ENCODE results near the gene GPR180. TPM values are rescaled to one million over a fixed set of nuclear protein-coding genes. Genes with fewer than 3 reads are reported as not detected.

The GPR180 gene
- total RNA-seq = 3.3 and 5.2 TPM in 2 replicates

GRCh38 chr13:94601446-94602431 is at the start of gene GPR180:
TSS of gene GPR180 (plus strand) at chr13:94601857. CDS start at chr13:94601928, 71 bp downstream.

DNA sequence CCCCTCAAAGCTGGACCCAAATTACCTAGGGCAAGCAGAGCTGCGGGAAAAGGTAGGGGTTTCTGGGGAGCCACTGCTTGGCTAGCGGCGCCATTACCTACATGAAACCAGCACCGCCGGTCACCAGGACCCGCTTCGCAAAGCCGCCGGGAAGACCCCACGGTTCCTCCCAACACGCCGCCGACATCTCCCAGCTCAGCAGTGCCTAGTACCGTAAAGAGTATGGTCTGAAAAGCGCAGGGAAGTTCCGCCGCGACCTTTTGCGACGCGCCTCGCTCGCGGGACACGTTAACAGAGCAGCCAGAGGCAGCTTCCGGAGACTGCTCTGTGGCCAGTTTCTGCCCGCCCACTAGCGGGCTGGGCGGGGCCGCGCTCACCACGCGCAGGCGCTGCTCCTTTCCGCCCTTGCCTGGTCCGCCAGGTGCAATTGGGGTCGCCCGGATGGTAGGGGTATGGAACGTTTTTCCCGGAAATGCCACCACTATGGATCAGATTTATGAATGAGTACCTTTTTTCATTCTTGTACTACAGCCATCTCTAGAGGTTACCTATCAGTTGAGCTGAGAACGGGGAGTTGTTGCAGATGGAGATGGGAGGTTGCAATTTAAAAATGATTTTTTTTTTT is 5.6 kb upstream of the GPR180 start, which contains the start of gene TGDS:
Gene TGDS (minus strand): TSS at position 203 of the 625 bp plus-strand sequence. CDS start 16 bp downstream, at position 187.

Other genes starting within 250 kb of the GPR180 start
- gene DCT, start 122.2 kb upstream of the GPR180 start, total RNA-seq = under 0.01 and 0.09 TPM in 2 replicates
- gene TGDS, start 5.7 kb upstream of the GPR180 start, total RNA-seq = 5.2 and 9.1 TPM in 2 replicates
- not detected in 2 replicates for gene SOX21, start 110.7 kb downstream of the GPR180 start, total RNA-seq